Activated CD4-positive, CD25-positive, alpha-beta regulatory T cell treated with anti-CD3 and anti-CD28 coated beads, Interleukin-2, amount 50 U/mL, for 72 hours (primary cell): Measurements from ENCODE around the gene PRDM16.

Experiments used
- DNase-seq: peaks from one replicate; pipeline ENCODE4 v3.0.0; 2021

The PRDM16 gene

DNA sequence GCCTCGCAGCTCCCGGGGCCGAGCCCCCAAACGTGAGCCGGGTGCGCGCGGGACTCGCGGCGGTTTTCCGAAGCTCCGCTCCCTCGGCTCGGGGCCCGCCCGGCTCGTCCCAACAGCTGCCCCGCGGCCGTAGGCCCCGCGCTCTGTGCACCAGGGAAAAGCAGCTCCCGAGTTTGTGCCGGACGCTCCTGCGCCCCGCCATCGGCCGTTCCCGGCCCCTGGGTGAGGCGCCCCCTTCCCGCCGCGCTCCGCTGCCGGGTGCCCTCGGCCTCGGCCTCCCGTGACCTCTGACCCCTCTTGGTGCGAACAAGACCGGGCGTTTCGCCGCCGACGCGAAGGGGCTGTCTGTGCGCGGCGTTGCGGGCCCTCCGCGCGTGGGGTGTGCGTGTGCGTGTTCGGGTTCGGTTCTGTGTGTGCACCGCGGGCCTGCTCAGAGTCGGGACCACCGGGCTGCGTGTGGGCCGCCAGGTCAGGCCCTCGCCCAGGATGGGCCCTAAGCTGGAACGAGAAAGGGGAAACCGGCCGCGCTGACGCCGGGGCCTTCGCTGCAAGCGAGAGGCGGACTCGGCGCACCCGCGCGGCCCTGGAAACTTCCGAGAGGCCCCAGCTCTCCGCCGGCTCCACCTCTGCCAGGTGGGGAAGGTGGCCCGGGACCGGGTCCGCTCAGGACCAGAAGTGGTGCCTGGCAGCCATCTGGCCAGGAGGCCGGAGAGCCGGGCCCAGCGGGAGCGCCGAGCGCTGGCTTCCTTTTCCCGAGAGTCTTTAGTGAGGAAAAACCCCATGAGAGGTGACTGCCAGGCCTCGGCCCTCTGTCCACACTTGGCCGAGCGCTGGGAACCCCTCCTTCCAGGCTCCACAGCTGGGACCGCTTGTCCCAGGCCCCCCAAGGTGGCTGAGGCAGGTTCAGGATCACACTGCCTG is 1.9 kb downstream of the PRDM16 start:
- DNase-seq, result no peak

DNA sequence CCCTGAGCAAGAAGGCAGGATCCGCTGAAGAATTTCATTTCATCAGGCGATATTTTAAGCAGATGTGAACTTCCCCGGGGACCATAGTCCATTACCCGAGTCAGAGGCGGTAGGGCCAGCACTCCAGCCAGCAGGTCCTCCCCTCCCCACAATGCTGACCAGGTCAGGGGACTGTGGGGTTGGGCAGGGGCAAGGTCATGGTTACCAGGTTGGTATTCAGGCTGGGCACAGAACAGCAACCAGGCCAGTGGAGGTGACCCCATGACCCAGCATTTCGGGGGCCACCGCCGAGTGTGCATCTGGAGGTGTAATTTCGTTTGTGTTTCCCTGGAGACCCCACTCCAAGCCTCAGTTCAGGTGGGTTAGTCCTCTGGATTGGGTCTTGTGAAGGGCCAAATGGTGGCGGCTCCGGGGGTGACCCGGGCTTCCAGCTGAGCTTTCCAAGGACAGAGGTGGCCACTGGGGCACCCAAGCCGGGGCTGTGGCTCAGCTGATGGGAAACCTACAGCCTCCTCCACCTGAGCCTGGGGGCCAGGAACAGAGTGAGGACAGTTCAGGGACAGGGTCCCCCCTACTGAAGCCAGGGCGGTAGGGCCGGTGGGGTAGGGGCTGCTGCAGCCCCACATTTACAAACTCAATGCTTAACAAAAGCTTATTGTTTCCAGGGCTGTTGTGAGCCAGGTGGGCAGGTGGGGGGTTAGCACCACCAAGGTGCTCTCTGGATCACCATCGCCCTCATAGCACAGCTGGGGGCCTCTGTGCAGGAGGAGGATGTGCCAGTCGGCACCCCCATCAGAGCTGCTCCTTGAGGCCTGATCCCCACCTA is 2.8 kb downstream of the PRDM16 start:
- no peak for DNase-seq

DNA sequence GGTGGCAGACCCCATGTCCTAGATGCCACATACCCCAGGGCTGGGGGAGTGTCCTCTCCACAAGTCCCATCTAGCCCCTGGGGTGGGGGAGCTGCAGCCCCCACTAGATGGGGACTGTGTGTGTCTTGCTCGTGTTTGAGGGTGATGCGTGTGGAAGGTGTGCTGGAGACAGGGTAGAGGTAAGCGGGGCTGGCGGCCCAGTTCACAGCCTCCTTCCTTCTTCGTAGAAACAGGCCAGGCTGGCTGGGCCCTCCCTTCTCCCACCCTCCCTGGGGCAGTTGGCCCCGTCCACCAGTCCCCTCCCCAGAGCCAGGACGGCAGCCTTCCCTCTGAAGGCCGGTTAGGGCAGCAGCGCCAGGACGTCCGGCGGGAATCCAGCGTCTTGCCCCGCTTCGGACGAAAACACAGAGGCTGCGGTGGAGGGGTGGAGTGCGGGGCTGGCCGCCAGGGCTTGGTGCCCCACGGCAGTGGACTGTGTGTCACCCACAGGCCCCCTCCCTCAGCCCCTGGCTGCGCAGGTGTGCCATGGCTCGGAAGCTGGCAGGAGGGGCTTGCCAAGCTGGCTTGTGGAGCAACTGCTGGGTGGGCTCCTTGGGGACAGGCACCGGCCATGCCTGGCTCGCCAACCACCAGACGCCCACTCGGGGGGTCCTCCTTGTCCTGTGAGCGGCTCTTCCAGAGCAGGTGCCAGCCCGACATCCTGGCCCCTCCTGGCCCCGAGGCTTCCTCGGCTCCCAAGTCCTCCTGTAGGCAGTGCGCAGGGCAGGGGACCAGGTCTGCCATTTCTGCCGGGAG is 3.6 kb downstream of the PRDM16 start:
- no peak for DNase-seq

DNA sequence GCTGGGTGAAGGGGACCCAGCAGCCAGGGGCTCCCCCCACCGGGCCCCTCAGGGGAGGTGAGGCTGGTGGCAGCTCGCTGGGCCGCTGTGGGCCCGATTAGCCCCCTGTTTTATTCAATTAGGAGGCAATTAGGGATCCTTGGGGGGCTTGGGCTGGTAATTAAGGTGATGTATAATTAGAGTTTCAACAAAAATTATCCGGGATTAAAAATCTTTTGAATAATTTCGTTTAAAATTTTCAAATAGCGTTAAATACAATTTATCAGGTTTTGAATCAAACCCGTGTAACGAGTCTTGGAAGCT is 4.1 kb downstream of the PRDM16 start:
- DNase-seq, result no peak

DNA sequence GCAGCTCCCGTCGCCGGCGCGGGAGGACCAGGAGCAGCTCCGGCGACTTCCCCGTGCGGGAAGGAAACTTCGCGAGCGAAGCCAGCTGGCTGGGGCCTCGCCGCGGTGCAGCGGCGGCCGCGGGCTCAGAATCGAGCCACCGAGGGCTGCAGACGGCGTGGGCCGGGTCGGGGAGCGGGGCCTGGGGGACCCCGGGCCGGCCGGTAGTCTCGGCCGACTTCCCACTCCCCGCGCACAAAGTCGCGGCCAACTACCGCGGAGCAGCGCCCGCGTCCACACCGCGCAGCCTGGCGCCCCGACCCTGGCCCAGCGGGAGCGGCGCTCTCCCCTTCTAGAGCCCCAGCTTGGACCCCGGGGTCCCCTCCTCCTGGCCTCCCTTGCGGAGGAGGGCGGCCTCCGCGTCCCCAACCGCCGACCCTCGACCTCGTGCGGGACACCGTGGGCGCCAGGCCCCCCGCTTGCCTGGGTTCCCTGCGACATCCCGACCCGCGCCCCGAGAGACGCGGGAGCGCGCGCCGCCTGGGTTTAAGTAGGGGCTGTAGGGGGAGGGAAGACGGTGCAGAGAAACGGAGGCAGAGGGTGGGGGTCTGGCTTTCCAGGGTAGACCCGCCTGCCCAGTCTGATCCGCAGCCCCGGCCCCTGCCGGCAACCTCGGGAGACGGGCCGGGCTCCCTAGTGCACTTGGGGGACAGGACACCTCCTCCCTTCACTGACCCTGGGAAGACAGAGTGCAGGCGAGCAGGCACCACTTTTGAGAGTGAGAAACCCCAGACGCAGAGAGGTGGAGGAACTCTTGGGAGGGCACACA is 4.7 kb downstream of the PRDM16 start:
- DNase-seq, result no peak

DNA sequence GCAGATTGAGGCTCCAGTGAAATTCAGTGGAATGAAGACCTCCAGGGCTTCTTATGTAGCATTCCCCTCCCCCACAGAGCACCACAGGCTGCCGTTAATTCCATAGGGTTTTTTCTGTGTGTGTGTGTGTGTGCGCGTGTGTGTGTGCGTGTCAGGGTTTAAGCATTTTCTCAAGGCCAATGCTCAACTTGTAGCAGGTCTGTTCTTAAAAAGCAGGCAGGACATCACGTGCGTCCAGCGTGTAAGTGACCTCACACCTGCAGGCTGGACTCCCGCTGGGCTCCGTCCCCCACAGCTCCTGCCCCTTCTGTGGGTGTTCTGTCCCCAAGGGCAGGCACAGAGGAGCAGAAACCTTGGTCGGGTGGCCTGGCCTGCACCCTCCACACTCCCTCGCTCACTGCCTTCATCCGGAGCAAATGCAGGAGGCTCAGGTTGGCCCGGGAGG is 5.3 kb downstream of the PRDM16 start:
- no peak for DNase-seq

DNA sequence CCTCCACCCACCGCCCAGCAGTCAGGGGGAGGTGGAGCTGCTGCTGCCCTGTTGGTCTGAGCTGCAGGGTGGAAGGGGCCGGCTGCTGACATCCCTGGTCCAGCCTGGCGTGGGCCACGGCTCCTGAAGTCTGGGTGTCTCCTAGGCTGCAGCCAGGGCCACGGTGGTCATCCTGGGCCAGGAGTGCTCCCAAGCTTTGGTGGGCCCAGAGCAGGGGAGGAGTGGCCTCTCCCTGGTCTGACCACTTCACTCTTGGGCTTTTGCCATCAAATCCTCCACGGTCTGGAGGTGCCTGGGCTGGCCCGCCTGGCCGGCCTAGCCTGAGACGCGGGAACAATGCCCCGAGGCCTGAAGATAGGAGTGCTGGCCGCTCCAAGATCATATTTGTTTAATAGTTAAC is 5.8 kb downstream of the PRDM16 start:
- DNase-seq, result no peak

DNA sequence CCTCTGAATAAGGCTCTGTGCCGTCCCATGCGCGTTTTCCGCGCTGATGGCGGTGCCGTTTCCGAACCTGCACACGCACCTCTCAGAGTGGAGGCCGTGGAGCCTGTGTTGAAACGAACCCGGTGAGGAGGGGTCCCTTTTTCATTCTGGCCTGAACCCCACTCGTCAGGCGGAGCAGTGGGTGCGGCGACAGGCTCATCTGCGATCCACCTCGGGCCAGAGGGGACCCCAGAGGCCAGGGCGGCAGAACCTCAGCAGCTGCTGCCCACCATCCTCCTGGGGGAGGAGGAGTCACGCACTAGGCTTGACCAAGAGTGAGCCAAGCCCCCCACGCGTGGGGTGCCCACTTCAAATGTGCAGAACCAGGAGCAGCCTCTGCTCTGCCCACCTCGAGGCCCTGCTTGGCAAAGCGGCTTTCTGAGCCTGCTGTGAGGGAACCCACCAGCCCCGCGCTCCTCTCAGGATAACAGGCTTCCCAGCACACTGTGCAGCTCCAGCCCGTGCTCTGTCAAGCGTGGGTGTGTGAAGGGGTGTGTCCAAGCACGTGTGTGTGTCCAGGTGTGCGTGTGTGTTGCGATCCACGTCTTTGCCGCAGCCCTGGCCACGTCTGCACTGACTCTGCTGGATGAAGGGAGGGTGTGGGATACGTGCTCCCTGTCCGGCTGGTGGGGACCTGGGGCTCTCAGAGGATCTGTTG is 6.8 kb downstream of the PRDM16 start:
- DNase-seq, result no peak

DNA sequence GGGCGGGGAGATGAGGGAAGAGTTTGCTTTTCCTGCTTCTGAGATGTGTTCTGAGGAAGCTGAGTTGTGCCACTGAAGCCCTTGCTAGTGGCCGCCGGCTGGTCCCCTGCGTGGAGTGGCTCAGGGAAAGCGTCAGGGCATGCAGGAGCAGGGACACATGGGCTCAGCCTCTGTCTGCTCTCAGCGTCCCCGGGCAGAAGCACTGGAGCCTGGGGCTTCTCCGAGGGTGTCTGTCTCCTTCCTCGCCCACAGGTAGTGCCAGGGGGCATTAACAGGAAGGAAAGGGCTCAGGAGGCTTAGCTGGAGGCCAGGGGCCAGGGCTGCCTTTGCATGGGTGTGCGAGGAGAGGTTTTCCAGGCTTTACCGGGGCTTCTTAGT is 7.3 kb downstream of the PRDM16 start:
- DNase-seq, result no peak

DNA sequence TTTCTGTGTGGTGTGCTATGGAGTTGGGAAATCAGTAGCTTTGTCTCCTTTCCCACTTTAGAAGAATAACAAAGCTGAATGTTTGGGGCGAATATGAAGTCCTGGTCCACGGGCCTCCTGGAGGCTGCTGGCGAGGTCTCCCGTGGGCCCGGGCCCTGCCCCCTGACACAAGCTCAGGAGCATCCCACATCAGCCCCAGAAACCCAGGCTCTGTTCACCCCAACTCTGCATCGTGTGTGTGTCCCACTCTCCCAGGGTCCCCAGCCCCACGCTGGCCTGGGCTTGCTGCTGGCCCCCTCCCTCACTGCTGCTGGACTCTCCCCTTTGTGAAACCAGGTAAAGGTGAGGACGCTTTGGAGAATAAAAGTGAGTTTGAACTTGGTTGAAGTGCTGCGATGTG is 8.1 kb downstream of the PRDM16 start:
- no peak for DNase-seq

DNA sequence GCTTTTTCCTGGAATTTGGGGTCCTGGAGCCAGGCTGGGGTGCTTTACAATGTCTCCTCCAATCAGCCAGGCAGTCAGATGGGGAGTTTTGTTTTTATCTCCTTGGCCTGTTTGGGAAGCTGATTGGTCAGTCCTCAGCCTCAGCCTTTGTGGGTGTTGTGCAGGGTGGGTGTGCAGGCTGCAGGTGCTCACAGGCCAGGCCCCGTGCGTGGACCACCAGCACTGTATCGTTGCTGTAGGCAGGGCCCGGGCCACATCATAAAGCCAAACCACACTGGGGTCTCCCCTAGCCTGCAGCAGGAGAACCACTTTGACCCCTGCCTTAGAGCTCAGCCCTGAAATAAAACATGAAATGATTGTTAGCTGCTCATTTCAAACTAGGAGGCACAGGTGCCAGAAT is 8.6 kb downstream of the PRDM16 start:
- no peak for DNase-seq

DNA sequence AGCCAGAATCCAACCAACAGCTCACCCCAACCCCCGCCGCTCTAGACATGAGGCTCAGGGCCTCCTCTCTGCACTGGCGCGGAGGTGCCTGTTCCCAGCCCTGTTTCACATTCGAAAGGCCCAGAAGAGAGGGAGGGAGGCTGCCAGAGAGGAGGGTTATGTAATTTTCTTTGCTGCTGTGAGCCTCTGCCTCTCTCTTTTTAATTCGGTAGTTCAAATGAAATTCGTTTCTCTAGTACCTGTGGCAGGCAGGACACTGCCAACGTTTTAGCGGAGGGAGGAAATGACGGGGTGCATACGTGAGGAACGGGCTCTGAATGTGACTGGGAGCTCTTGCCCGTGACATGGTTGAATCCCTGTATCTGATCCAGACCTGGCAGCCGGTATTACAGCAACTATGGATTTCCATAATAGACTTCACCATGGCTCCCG is 9.4 kb downstream of the PRDM16 start:
- no peak for DNase-seq

DNA sequence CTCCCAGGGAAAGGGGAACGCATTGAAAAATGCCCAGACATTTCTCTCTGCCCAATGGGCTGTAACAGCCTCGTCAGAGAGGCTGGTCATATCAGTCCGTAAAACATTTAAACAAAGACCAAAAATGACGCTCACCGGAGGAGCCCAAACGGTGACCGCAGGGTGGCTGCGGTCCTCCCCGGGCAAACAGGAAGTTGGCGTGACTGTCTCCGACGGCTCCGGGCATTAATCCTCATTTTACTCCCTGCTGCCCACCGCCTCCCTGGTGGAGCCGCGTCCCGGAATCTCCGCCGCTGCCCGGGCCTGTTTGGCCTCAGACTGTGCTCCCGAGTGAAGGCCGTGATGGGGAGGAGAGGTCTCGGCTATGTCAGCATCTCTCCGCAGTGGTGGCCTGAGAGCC is 9.9 kb downstream of the PRDM16 start:
- no peak for DNase-seq

DNA sequence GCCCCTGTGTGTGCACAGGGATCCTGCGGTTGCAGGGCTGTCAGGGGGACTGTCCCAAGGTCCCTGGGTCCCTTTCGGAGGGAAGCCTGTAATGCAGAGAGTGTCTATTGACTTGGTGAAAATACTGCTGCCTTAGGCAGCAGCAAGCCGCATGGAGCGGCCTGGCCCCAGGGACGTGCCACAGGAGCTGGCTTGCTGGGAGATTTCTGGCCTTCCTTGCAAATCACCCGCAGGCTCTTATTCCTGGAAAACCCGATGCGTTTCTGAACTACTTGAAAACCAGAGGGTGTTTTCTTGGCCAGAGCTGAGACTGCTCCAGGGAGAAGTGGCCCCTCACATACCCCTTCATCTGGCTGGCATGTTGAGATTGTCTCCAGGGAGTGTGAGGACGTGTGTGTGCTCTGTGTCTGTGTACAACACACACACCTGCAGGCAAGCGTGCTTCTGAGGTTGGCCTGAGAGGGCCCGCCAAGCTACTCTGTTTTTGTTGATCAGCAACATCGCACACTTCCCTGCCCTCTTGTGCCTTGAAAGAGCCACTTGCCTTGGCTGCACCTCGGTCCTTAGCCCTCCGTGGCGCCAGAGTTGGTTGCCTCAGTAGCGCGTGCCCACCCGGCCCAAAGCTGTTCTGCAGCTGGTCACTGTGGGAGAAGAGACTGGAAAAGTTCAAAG is 10.5 kb downstream of the PRDM16 start:
- no peak for DNase-seq

DNA sequence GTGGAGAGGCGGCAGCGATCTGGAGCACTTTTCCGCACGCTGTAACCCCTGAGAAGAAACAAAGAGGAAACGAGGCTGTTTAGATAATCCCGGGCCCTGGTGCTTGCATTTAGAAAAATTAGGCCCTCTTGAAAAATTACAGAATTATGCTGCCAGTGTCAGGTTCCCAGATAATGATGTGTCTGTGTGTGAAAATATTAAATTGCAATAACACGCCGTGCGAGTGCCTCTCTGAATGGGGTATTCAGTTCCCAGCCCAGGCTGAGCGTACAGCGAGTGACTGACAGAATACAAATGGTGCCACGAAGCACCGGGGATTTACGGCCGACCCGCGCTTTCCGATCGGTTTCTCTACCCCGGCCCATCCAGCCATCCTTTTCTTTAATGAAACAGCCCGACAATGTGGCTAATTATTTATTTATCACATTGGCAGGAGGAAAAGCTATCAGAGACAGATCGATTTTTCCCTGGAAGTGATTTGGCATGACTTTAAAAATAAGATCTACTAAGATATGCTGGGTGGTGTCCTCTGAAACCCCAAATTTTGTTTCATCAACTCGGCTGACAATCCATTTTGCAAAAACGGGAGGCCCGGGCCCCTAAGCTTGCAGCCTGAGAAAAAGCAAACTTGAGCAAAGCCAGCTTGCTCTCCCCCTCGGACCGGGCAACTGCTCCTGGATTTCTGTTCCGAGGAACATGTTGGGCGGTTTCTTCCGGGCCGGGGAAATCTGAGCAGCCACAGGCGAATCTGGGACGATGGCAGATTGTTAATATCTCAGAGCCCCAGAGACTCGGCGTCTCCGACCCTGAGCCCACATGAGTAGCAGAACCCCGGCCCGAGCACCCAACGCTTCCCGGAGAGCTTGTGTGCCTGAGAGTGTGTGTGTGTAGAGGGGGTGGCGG is 11.3 kb downstream of the PRDM16 start:
- DNase-seq, result no peak

DNA sequence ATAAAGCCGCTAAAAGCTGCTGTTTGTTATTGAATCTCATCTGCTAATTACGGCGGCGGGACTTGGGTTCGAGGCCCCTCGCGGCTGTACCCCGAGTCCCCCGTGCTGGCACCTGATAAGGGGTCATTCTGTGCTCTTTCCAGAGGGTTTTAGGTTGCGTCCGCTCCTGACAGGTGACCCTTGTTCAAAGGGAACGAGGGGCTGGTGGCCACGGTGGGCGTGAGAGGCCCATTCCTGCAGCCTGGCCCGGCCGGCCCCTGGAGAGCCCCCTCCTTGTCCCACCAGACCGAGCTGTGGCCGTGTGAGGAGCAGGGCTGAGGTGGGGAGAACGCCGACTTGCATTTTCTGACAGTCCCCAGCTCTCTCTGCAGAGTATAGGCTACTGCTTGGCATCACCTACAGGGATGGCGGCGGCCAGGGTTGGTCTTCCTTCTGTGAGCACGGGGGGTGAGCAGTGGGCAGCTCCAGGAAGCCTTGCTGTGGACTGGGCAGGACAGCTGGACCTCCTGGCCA is 12.2 kb downstream of the PRDM16 start:
- no peak for DNase-seq

DNA sequence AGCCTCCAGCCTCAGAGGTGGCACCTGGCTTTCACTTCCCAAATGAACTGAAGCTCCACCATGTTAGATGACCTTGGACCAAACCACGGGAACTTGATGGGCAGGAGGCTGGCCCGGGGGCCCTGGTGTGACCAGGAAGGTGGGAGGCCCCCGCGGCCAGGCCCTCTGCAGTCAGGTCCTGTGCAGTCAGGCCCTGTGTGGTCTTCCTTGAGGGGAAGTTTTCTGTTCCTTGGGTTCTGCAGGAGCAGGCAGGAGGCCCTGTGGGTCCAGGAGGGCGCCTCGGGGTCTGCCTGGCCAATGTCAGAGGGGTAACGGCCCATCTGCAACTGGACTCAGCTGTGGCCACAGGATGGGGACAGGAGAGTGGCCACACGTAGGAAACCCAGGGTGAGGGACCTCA is 13.0 kb downstream of the PRDM16 start:
- DNase-seq, result no peak

DNA sequence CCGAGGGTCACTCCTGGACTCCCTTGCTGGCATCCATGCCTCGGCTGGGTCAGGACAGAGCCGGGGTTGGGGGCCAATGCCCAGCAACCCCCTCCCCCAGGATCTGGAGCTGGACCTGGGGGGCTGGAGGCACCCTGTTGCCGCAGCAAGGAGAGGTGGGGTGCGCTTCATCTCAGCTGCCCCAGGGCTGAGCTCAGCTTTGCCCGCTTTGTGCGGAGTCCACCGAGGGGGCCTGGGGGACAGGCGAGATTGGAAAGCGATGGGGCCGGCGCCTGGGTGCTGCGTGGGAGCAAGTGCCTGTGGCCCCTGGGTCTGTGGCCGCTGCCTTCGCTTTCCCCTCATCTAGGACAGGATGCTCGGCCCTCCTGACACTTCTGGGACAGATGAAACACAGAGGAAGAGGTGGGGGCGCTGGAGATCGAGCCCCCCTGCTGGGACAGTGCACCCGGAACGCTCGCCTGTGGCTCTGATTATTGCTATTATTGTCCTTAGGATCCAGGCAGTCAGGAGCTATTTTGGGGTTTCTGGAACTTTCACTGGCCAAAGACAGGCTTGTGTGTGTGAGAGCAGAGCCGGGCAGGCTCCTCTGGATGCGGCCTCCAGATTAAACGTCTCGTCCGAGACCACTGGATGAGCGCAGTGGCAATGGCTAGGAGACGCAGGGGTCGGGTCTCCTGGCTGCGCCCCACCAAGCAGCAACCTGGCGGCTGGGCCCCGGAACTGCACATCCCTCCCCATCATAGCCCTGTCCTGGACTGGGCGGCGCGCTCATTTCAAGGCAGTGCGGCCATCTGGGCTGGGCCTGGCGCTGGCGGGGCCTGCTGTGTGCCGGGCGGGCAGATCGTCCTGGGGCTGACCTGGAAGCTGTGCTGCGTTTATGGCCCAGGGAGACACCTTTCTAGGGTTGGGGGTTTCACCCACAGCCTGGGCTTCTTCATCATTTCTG is 13.8 kb downstream of the PRDM16 start:
- DNase-seq, result no peak

DNA sequence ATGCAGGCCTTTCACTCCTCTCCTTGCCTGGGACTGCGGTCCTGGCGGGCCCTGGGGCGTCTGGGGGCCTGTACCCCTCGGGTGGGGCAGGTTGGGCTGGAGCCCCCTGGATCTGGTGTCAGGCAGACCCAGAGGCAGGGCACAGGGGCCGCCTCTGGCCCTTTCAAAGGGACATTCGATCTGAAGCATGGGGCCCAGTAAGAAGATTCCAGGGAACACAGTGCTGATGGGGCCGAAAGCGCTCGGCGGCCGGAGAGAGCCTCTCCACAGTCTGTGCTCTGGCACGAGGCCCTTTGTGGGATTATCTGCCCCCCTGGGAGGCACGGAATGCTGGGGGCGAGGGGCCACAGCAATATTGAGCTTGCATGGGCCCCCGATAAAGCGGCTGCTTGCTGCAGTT is 15.2 kb downstream of the PRDM16 start:
- no peak for DNase-seq
